Suppressor macrophage treated with lipopolysaccharide for 4 hours (primary cell): ENCODE measurements around the gene SFMBT1.

Experiments used
- DNase-seq: peaks from one replicate; pipeline ENCODE4 v3.0.0-alpha.2; 2020

Gene SFMBT1

DNA sequence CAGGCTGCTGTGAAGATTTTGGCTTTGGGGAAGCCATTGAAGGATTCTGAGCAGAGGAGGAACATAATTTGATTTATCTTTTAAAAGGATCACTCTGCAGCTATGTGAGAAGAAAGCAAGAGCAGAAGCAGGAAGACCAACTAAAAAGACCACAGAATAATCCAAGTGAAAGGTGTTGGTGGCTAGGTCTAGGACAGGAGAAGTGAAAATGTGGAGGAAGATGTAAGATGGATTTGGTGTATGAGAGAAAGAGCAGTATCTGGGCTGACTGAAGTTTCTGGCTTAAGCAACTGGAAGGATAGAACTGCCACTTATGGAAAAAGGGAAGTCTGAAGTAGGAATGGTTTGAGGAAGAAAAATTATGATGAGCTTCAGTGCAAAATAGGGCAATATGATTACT lies 62.0 kb downstream of the SFMBT1 start:
- peak; percentile 49 for DNase-seq

DNA sequence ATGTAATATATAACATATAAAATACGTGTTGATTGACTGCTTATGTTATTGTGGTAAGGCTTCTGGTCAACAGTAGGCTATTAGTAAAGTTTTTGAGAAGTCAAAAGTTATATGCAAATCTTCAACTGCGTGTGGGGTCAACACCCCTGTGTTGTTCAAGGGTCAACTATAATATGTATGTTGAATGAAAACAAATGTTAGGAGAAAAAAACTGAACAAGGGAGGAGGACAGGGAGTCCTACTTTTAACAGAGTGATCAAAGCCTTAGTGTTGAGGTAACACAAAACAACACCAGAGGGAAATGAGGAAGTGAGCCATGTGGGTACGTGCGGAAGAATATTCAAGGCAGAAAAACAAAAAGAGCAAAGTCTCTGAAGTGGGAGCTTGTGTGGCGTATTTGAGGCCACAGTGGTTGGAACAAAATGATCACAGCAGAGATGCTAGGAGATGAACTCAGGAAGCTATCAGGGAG lies 62.5 kb downstream of the SFMBT1 start:
- DNase-seq, result peak; percentile 67

DNA sequence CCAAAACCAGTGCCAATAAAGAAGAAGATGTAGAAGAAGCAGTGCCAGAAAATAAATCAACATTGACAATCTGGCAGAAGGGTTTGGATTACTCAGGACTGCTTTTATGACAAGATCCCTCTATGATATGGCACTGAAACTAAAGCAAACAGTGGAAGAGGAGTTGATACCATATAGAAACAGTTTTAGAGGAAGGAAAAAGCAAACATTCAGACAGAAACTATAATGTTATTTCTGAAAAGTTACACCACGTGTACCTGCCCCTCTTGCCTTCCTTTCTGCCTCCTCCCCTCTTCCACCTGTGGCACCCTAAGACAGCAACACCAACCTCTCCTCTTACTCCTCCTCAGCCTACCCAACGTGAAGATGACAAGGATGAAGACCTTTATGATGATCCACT lies 63.0 kb downstream of the SFMBT1 start:
- peak; percentile 13 for DNase-seq

DNA sequence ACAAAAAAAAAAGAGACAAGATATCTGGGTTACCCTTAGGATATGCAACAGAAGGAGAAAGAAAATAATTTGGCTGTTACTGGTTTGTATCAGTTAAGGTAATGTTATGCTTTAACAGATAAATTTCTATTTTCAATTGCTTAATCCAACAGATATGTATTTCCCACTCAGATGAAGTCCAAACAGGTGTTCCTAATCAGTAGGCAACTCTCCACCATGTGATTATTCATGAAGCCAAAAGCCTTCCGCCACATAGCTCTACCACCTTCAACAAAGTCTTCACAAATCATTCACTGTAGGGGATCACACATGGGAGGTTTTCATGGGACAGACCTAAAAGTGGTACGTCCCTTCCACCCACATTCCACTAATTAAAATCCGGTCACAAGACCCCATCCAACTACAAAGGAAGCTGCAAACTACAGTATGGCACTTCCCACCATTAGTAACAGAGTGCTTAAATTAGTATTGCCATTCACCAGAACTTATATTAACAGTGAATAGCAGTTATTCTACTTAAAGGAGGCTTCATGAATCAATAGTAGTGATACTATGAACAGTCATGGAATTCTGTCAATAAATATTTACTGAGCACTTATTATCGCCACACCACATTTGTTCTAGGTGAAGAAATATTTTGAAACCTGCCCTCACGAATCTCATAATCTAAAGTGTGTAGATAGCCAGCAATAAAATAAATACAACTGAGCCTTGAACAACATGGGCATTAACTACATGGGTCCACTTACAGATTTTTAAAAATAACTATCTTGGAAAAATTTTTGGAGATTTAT lies 66.5 kb downstream of the SFMBT1 start:
- DNase-seq, result no peak

DNA sequence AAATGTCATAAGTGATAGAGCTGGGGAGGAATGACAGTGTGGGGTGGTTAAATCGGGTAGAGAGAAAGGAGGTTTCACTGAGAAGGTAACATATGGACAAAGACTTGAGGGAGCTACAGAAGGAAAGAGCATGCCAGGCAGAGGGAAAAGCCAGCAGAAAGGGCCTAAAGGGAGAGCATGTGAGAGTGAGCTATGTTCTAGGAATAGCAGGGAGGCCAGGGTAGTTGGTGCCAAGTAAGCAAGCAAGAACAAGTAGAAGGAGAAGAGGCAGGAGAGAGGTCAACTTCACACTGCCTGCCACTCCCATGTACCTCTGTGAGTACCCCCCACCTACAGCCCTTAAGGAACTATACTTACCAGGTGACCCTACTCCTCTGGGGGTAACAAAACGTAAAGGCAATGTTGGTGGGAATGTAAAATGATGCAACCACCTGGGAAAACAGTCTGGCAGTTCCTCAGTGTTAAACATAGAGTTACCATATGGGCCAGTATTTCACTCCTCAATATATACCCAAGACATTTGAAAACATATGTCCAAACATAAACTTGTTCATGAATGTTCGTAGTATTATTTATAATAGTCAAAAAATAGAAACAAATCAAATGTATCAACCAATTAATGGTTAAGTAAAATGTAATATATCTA lies 67.6 kb downstream of the SFMBT1 start:
- DNase-seq, result no peak

DNA sequence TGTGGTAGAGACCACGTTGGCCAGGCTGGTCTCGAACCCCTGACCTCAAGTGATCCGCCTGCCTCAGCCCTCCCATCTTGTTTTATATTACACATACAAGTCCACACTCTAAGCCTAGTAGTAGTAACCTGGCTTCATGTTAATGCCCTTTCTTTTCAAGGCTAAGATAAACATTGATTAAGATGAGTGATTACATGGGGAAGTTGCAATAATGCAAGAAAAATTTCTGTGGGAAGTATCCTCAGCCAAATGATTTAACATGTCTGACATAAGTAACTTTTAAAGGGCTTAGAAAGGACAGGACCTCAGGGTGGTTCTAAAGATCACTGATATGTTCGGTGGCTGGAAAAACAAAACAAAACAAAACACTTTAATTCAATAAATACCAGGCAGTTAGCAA lies 72.1 kb downstream of the SFMBT1 start:
- peak; percentile 6 for DNase-seq

DNA sequence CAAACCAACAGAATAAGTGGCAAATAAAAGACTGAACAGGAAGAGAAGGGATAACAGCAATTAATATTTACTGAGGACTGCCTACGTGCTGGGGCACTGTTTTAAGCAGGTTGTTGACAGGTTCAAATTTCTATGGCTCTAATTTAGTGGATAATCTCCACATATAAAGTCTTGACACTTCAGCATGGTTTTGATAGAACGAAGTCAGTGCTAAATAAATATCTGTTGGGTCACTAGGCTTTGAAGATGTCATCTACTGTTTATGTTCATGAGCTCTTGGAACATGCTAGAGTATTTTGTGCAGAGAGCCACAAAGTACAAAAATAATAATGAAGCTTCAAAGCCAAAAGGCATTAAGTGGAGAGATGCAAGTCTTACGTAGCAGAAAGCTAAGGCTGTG lies 74.0 kb downstream of the SFMBT1 start:
- no peak for DNase-seq

DNA sequence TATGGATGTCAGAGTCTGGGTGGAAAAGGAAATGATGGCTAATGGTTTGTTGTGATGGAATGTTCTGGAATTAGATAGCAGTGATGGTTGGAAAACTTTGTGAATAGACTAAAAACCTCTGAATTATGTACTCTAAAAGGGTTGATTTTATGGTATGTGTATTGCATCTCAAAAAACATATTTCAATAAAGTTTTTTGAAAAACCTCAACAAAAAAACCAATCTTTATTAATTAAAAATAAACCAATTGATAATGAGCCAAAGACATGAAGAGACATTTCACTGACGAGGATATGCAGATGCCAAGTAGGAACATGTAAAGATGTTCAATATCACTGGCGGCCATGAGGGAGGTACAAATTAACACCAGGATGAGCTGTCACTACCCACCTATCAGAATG lies 78.5 kb downstream of the SFMBT1 start:
- no peak for DNase-seq

DNA sequence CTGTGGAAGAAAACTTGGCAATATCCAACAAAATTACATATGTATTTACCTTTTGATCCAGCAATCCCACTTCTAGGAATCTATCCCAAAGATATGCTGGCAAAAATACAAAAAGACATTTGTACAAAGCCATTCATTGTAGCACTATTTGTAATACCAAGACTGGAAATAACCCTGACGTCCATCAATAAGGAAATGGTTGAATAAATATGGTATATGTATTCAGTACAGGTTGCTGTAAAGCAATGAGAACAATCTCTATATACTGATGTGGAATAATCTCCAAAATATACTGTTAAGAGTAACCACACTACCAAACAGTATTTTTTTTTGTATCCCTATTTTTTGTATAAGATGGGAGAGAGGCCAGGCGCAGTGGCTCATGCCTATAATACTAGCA lies 83.7 kb downstream of the SFMBT1 start:
- DNase-seq, result no peak

DNA sequence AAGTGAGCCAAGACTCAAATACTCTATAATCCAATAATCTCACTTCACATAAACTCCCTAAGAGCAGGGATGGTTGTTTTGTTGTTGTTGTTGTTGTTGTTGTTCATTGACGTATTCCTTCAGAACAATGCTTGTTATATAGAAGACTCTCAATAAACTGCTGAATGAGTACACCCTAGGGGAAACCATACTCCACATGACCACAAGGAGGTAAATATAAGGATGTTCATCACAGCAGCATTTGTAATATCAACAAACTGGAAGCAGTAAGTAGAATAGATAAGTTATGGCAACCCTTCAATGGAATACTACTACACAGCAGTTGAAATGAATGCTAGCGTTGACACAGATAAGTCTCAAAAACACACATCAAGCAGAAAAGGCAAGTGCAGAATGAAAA lies 86.1 kb downstream of the SFMBT1 start:
- DNase-seq, result no peak

DNA sequence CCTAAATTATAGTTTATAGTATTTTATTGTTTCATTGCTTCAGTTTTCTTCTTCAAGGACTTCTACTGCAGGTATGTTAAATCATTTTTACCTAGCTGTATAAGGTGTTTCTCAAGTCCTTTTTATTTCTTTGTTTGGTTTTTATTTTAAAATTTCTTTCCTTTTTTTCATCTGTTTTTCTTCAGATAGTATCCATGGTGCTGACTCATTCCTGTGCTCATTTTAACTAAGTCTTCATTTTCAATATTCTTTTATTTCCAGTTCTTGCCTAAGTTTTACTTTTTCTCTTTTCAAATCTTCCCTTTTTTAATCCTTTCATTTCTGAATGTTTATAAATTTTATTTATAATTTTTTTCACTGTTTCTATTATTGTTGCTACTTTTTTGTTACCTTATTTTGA lies 106.3 kb downstream of the SFMBT1 start:
- no peak for DNase-seq

DNA sequence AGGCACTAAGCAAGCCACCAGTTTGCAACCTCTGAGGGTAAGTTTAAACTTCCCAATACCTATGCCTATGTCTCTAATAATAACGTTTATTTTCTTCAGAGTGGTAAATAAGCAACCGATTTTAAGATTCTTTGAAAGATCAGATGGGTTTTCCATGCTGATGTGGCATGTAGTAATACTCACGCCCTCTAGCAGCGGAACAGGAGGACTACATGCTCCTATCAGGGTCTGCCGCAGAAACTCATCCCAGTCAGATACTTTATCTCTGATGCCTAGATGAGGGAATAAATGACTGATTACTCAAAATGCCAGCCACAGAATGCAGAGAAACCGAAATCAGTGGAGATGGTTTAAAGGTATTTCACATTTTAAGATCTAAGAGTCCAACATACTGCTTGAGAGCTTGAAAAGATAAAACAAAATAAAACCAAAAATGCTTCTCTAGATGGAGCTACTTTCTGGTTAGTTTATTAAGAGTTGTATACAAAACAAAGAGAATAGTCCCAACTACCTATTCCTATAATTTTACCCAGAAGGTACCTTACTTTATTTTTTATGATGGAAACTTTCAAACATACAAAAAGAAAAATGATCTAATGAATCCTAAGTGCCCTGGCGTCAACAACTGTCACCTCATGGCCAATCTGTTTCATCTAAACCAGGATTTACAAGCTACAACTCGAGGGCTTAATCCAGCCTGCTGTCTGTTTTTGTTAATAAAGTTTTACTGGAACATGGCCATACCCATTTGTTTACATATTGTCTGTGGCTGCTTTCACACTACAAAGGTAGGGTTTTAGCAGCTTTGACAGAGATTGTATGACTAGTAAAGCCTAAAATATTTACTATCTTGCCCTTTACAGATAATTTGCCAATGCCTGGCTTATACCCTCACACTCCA lies 111.0 kb downstream of the SFMBT1 start:
- peak; percentile 68 for DNase-seq

DNA sequence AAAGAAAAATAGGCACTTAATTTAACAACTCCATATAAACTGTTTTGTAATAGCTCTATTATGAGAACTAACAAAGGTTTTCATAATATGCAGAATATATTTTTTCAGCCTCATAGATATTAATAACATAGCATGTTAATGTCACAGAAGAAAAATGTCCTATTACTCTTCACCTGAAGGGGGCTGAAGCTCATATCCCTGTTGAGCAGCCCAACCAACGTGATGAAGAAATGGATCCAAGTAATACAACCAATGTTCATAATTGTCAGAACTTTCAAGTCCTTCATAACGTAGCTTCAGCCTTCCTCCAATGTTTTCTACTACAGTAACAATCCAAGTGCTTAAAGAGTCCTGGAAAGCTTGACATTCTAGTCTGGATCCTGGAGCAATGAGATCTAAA lies 114.0 kb downstream of the SFMBT1 start:
- DNase-seq, result peak; percentile 9

DNA sequence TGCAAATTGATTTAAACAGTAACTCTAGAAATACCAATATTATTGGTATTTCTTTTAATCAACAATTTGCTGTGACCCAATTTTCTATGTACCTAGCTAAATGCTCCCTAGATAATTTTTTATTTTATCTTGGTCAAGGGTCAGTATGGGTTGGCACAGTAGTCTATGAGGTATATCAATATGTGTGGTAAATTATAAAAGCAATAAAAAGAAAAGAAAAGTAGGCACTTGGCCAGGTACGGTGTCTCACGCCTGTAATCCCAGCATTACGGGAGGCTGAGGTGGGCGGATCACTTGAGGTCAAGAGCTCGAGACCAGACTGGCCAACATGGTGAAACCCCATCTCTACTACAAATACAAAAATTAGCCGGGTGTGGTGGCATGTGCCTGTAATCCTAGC lies 114.5 kb downstream of the SFMBT1 start:
- no peak for DNase-seq

DNA sequence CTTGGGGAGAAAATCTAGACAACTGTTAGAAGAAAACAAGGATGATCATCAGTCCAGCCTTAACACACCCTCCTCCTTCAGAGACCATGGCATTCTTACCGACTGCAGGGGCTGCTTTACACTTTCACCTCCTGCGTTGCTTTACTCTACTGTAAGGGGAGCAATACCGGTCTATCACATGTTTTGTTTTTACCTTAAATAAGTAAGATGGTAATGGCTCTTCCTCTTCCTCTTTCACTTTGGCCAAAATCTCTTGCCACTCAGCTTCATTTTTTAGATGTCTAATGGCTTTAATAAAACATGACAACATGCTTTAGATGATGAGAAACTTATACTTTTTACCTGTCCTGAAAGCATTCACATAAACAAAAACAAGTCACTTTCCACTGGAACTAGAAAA lies 115.1 kb downstream of the SFMBT1 start:
- no peak for DNase-seq

DNA sequence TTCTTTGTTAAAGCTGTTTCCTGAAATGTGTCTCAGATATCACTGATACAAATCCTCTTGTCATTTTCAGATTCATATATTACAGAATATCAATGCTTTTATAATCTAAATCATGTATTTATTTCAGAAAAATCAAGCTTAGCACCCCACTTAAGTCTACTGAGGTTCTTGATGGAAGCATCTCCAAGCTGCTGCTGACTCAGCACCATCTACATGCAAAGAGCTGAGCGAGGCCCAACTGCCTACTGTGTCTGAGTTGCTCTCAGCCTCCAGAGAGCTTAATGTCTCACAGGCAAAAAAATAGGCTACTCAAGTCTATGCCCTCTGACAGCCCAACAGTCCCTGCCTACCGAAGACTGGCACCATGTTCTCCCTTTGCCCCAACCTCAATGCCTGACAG lies 119.3 kb downstream of the SFMBT1 start:
- no peak for DNase-seq

DNA sequence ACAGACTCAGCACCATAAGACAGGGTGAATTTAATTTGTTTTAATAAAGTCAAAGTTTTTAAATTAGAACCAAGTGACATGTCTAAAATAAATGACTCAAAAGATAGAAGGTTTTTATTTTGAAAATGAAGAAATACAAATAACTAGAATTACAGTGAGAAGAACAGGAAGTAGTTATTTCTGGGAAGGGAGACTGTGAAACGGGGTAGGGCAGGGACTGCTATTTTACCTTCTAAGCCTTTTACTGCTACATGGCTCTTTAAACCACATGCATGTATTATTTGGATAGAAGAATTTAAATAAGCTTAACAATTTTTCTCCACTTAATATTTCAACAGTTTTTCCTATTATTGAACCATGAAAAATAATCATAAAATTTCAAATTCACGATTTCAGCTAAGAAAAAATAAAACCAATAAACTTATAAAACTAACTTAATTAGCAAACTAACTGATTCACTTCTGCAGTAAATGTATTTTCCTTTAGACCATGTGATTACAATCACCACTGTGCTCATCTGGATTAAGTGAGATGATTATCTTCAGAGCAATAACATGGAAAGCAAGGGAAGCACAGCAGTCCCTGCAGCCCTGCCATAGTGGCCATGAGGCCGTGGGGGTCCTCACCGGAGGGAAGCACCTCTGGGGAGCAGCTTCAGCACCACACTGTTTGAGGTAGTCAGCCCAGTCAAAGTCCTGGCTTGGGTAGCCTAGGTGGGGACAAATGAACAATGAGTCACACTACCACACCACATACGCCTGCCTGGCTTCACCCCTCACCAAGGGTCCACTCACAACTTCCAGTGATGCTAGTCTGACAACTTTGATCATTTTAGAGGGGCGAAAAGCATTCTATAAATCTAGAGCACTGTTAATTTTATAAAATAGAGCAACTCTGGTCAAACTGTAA lies 120.2 kb downstream of the SFMBT1 start:
- DNase-seq, result peak; percentile 16

DNA sequence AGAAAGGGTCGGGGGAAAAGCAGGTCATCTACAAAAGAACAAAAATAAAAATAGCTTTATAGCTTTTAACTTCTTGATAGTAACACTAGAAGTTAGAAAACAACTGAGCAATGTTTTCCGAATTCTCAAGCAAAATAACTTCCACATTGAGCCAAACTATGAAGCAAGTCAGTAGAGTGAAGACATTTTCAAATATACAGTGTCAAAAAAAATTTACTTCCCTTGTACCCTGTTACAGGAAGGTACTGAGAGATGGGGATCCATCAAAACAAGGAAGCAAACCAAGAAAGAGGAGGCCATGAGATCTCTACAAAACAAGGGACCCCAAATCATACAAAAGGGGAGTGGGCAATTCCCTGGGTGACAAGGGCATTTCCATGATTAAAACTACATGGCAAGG lies 121.9 kb downstream of the SFMBT1 start:
- peak; percentile 5 for DNase-seq

DNA sequence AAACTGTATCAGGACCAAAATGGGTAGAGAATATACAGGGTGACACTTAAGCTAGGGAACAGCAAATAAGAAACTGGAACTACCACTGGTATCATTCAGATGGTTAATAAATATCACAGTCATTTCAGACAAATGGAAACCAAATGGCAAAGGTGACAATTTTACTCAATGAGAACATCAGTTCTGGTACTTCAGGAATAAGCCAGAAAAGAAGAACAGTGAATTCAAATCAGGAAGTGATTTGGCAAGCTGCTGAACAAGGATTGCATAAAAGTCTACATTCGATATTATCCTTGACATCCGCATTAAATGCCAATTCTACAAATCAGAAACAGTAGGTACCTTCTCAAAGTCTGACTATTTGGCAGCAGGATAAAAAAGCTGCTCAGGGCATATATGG lies 125.0 kb downstream of the SFMBT1 start:
- peak; percentile 80 for DNase-seq

DNA sequence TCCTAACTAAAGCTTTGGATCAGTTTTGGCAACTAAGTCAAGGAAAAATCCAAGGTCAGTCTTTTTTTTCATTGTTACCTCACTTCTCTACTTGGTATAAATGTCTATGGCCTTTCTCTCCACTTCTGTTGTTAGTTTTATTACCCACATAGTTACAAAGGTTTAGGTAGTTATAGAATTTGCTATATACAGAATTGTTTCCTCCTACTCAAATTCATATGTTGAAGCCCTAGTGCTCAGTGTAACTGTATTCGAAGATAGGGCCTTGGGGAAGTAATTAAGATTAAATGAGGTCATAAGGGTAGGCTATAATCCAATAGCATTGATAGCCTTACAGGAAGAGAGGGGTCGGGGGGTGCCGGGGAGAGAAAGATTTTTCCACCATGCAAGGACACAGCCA lies 128.8 kb downstream of the SFMBT1 start:
- no peak for DNase-seq

DNA sequence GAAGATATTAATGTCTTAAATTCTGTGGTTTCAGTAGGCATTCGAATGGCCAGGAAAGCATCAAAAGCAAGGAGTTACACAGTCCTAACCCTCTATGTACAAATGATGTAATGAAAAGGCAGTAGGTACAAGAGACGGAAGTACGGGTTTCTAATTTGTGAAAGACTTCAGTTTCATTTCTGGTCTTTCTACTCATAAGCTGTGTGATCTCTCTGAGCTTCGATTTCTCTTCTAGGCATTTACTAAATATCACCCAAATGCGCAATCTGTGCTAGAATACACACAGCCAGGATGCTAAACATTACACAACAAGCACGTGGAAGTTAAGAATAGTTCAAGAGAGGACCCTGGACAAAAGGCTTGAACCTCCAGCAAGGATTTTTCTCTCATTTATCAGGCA lies 130.6 kb downstream of the SFMBT1 start:
- DNase-seq, result peak; percentile 94
